HCT116 (cell line): ENCODE measurements around the gene SDC1. TPM values are rescaled to one million over a fixed set of nuclear protein-coding genes. Genes with fewer than 3 reads are reported as not detected.

Experiments used
- ATAC-seq: fragments of 200-7000 bp; cut with Tn5 transposase; 2 replicates; pipeline ENCODE4 v1.9.1; 2020; ENCODE audit warnings: mild to moderate bottlenecking, moderate library complexity
- BruUV-seq: library from RNA; stranded (reverse); fragments of 400-500 nt; replicated peaks from 2 replicates; lab custom pipeline; 2021; lab: Mats Ljungman, UMichigan
- CTCF ChIA-PET: fragments of 300-600 bp; sonication (Branson Sonifier 250); formaldehyde crosslinking; loops from one replicate; lab custom pipeline; 2021; ENCODE audit warnings: antibody characterized with exemption; lab: Charles Lee
- POLR2A ChIA-PET: fragments of 300-600, 350-600 bp; sonication (Branson Sonifier 250); formaldehyde crosslinking; loops from one replicate; lab custom pipeline; 2021; ENCODE audit warnings: antibody characterized with exemption; lab: Charles Lee
- RAD21 ChIA-PET, 2 experiments: fragments of 300-600 bp; sonication (Branson Sonifier 250); formaldehyde crosslinking; loops; one replicate each; lab custom pipeline; 2023; ENCODE audit warnings: low total read pairs in 2 of 2; ENCODE audit not compliant: uncharacterized antibody in 2 of 2, unreplicated experiment in 2 of 2, low non-redundant PET in 1 of 2; lab: Charles Lee
- DNase-seq: peaks from one replicate; pipeline ENCODE4 v3.0.0-alpha.2; 2010; ENCODE audit warnings: low read depth, low spot score
- H2AFZ ChIP-seq: fragments of 200-600 bp; shearing (Covaris generic), sonication (generic); 2 replicates; pipeline ENCODE4 v1.6.1; 2017; ENCODE audit warnings: low read depth, mixed run types, mixed read lengths, antibody characterized with exemption, low read length; ENCODE audit not compliant: poor library complexity, severe bottlenecking
- H3K27ac ChIP-seq: 2 replicates; pipeline ENCODE4 v1.5.1; 2012; ENCODE audit warnings: low read depth, low read length
- H3K27me3 ChIP-seq: fragments of 200-600 bp; sonication (generic); 2 replicates; pipeline ENCODE4 v1.6.1; 2016; ENCODE audit warnings: mixed run types, low read length, mixed read lengths; ENCODE audit not compliant: insufficient read depth
- H3K36me3 ChIP-seq, 2 experiments: fragments of 200-500 bp in 1 of 2; fragments of 200-600 bp in 1 of 2; sonication (Bioruptor generic) in 1 of 2; sonication (generic) in 1 of 2; 2 replicates each; pipeline versions ENCODE4 v1.5.1 to v1.6.1; 2014 to 2016; ENCODE audit warnings: low read length in 2 of 2, inconsistent platforms in 1 of 2, mixed read lengths in 1 of 2, mixed run types in 1 of 2; ENCODE audit not compliant: insufficient read depth in 2 of 2, control insufficient read depth in 1 of 2
- H3K4me1 ChIP-seq, 2 experiments: fragments of 200-600 bp in 1 of 2; sonication (generic) in 1 of 2; 2 replicates each; pipeline versions ENCODE4 v1.5.1 to v1.6.1; 2012 to 2017; ENCODE audit warnings: low read length in 2 of 2, inconsistent platforms in 1 of 2, mild to moderate bottlenecking in 1 of 2, mixed read lengths in 1 of 2, mixed run types in 1 of 2, moderate library complexity in 1 of 2; ENCODE audit not compliant: insufficient read depth in 2 of 2, control insufficient read depth in 1 of 2
- H3K4me2 ChIP-seq: fragments of 200-600 bp; sonication (generic); 2 replicates; pipeline ENCODE4 v1.6.1; 2017; ENCODE audit warnings: mixed run types, low read length, mixed read lengths
- H3K4me3 ChIP-seq, 2 experiments: fragments of 200-600 bp in 1 of 2; sonication (generic) in 1 of 2; replicated peaks in 1 of 2; 2 replicates each; pipeline ENCODE4 v1.5.1; 2011 to 2016; ENCODE audit warnings: low read length in 2 of 2, control low read depth in 1 of 2, low read depth in 1 of 2, mild to moderate bottlenecking in 1 of 2, mixed read lengths in 1 of 2, mixed run types in 1 of 2
- H3K79me2 ChIP-seq: fragments of 200-600 bp; sonication (generic); 2 replicates; pipeline ENCODE4 v1.6.1; 2017; ENCODE audit warnings: mild to moderate bottlenecking, mixed run types, low read length, moderate library complexity, mixed read lengths; ENCODE audit not compliant: insufficient read depth
- H3K9ac ChIP-seq: fragments of 200-600 bp; sonication (generic); 2 replicates; pipeline ENCODE4 v1.6.1; 2016; ENCODE audit warnings: low read length, mixed read lengths
- H3K9me2 ChIP-seq: fragments of 200-600 bp; sonication (generic), shearing (Covaris generic); 2 replicates; pipeline ENCODE4 v1.6.1; 2017; ENCODE audit warnings: mixed run types, mild to moderate bottlenecking, moderate library complexity; ENCODE audit not compliant: insufficient read depth
- H3K9me3 ChIP-seq, 2 experiments: fragments of 200-500 bp in 1 of 2; fragments of 200-600 bp in 1 of 2; sonication (Bioruptor generic) in 1 of 2; sonication (generic) in 1 of 2; 2 replicates each; pipeline ENCODE4 v1.6.1; 2014 to 2017; ENCODE audit warnings: low read length in 2 of 2, mixed read lengths in 2 of 2, inconsistent platforms in 1 of 2, low read depth in 1 of 2, mild to moderate bottlenecking in 1 of 2, mixed run types in 1 of 2, moderate library complexity in 1 of 2; ENCODE audit not compliant: control insufficient read depth in 1 of 2, insufficient read depth in 1 of 2
- H4K20me1 ChIP-seq: fragments of 200-600 bp; sonication (generic), shearing (Covaris generic); 2 replicates; pipeline ENCODE4 v1.6.1; 2017; ENCODE audit warnings: mixed run types, mild to moderate bottlenecking, moderate library complexity; ENCODE audit not compliant: insufficient read depth
- REST ChIP-seq: IDR thresholded peaks from 2 replicates; pipeline ENCODE4 v1.6.1; 2012; ENCODE audit warnings: low read depth
- intact Hi-C: fragments of 100-400 bp; cut with micrococcal nuclease; formaldehyde crosslinking; loops from 2 replicates; pipeline ENCODE4 v1.10.0; 2022
- total RNA-seq: library from RNA; stranded (reverse); gene quantifications from one replicate; pipeline ENCODE4 v1.2.1, GENCODE V29; 2021; ENCODE audit not compliant: unreplicated experiment
- TF ChIP-seq, protein P1 (sequence below), 3 experiments: fragments of 200-600 bp in 1 of 3; sonication (generic) in 1 of 3; IDR thresholded peaks in 2 of 3; conservative IDR thresholded peaks in 1 of 3; 2 replicates each; pipeline ENCODE4 v1.5.1; 2012 to 2017; ENCODE audit warnings: low read depth in 2 of 3, low read length in 2 of 3, antibody characterized with exemption in 1 of 3, borderline replicate concordance in 1 of 3, control low read depth in 1 of 3, mild to moderate bottlenecking in 1 of 3, mixed read lengths in 1 of 3, mixed run types in 1 of 3, moderate library complexity in 1 of 3; ENCODE audit not compliant: insufficient read depth in 1 of 3

Gene SDC1
- total RNA-seq, 1 experiment from 2014 or later: 32.0 TPM

DNA sequence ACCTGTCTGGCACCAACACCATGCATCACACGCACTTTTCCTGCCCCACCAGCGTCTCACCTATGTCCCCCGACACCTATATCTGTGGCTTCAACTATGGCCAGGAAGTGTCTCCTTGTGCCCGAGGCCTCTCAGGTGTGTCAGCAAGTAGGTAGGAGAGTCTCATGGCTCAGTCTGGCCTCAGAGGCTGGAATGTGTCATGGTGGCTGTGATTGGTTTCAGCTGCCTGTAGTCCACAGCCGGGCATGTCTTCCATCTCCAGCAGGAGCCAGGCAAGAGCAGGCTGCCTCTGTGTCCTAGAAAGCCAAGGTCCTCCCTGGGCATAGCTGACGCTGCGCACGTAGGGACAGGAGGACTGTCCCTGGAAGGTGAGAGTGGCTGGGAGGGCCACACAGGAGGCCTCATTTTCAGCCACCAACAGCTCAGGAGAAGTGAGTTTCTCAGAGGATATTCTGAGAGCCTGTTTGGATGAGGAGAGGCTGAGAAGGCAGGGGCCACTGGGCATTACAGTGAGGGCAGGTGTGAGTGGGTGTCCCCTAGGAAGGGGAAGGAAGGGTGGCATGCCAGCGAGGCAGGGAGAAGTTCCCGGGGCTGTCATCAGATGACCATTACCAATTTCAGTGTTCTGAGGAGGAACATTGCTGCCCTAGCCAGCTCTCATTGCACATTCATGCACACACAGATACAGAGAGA lies 47.2 kb downstream of the SDC1 start:
- no peak overlapping the region for H3K4me2 ChIP-seq
- H3K4me1 ChIP-seq: peaks cover 0 to 8% of the 10 kb centered on the region in 2 experiments; a peak in 1 of 4 replicates
- H3K9me2 ChIP-seq: no peaks in the 10 kb centered on the region
- POLR2A ChIA-PET: no interaction called here
- TF ChIP-seq, protein P1, sequence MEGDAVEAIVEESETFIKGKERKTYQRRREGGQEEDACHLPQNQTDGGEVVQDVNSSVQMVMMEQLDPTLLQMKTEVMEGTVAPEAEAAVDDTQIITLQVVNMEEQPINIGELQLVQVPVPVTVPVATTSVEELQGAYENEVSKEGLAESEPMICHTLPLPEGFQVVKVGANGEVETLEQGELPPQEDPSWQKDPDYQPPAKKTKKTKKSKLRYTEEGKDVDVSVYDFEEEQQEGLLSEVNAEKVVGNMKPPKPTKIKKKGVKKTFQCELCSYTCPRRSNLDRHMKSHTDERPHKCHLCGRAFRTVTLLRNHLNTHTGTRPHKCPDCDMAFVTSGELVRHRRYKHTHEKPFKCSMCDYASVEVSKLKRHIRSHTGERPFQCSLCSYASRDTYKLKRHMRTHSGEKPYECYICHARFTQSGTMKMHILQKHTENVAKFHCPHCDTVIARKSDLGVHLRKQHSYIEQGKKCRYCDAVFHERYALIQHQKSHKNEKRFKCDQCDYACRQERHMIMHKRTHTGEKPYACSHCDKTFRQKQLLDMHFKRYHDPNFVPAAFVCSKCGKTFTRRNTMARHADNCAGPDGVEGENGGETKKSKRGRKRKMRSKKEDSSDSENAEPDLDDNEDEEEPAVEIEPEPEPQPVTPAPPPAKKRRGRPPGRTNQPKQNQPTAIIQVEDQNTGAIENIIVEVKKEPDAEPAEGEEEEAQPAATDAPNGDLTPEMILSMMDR (IDR thresholded peaks at IDR 0.05 in 2 of 3, conservative IDR thresholded peaks at IDR 0.05 in 1 of 3; ENCODE audit: borderline replicate concordance in 1 of 3, insufficient read depth in 1 of 3, low read depth in 2 of 3, low read length in 2 of 3): 0 out of 6 replicates have a peak, but pooled peaks of 2 of the 3 experiments have one; percentile 8 to 11
- TF ChIP-seq REST: no peak
- TF ChIP-seq, all 23 proteins: peak for 1
- intact Hi-C loops: no loop called here
- Histone ChIP-seq H3K36me3 (no peaks in the 10 kb centered on the region), H3K9ac (no peak overlapping the region), H3K27ac (no peak overlapping the region), H2AFZ (no peak overlapping the region), H4K20me1 (no peaks in the 10 kb centered on the region), H3K4me3 (no peak overlapping the region), H3K9me3 (no peaks in the 10 kb centered on the region), H3K79me2 (no peaks in the 10 kb centered on the region), H3K27me3 (no peaks in the 10 kb centered on the region)
- ATAC-seq (peak; percentile 35; the same call in 1 of the 2 replicates), DNase-seq (no peak)
- CTCF ChIA-PET: no interaction called here
- RAD21 ChIA-PET: no interaction called here
- BruUV-seq: no TSS peak
